CD8-positive, alpha-beta memory T cell (primary cell): ENCODE results near the gene TBCC. TPM values are rescaled to one million over a fixed set of nuclear protein-coding genes. Genes with fewer than 3 reads are reported as not detected.
A peak's percentile ranks its signal among the peaks of the same experiment; 100 is the strongest.
"Not testable (repeated sequence)": the region's sequence is repeated elsewhere in the genome, so short reads cannot be mapped to it uniquely, and the experiment has no call there.

ENCODE experiments used
- CTCF ChIA-PET: fragments of 350-600 bp; sonication (Branson Sonifier 250); formaldehyde crosslinking; loops from one replicate; lab custom pipeline; 2021; ENCODE audit warnings: antibody characterized with exemption; lab: Charles Lee
- POLR2A ChIA-PET: fragments of 350-600 bp; sonication (Branson Sonifier 250); formaldehyde crosslinking; loops from one replicate; lab custom pipeline; 2021; ENCODE audit warnings: antibody characterized with exemption; lab: Charles Lee
- DNase-seq, 5 donors: peaks; one replicate each; pipeline versions ENCODE4 v3.0.0 to v3.0.0-alpha.2; 2020 to 2022; ENCODE audit warnings: mixed read lengths in 1 of 5
- H3K27ac ChIP-seq: one replicate; pipeline ENCODE4 v1.7.0; 2013; ENCODE audit warnings: low read depth, mild to moderate bottlenecking, low read length, moderate library complexity
- H3K27me3 ChIP-seq: 2 replicates; pipeline ENCODE4 v1.7.0; 2013; ENCODE audit warnings: low read length, mild to moderate bottlenecking; ENCODE audit not compliant: insufficient read depth, poor library complexity, severe bottlenecking
- H3K36me3 ChIP-seq: 2 replicates; pipeline ENCODE4 v1.7.0; 2013; ENCODE audit warnings: mild to moderate bottlenecking, low read length, moderate library complexity; ENCODE audit not compliant: insufficient read depth
- H3K4me1 ChIP-seq: 2 replicates; pipeline ENCODE4 v1.7.0; 2013; ENCODE audit warnings: mild to moderate bottlenecking, low read length, moderate library complexity; ENCODE audit not compliant: insufficient read depth
- H3K4me3 ChIP-seq: 2 replicates; pipeline ENCODE4 v1.7.0; 2013; ENCODE audit warnings: mild to moderate bottlenecking, low read length
- H3K9me3 ChIP-seq: 2 replicates; pipeline ENCODE4 v1.7.0; 2013; ENCODE audit warnings: mild to moderate bottlenecking, low read length
- H3K27ac Mint-ChIP-seq, 8 donors: one replicate each; pipeline ENCODE4 v1.8.0; 2020 to 2021; ENCODE audit warnings: mixed read lengths in 8 of 8, mild to moderate bottlenecking in 6 of 8, inconsistent platforms in 3 of 8, moderate library complexity in 3 of 8
- H3K27me3 Mint-ChIP-seq, 2 donors: one replicate each; pipeline ENCODE4 v1.8.0; 2020 to 2021; ENCODE audit warnings: mixed read lengths in 2 of 2, mild to moderate bottlenecking in 1 of 2, moderate library complexity in 1 of 2
- H3K36me3 Mint-ChIP-seq, 3 donors: one replicate each; pipeline ENCODE4 v1.8.0; 2020 to 2021; ENCODE audit warnings: mixed read lengths in 3 of 3, inconsistent platforms in 1 of 3, mild to moderate bottlenecking in 1 of 3
- H3K4me1 Mint-ChIP-seq, 3 donors: one replicate each; pipeline ENCODE4 v1.8.0; 2020 to 2021; ENCODE audit warnings: mixed read lengths in 3 of 3, inconsistent platforms in 1 of 3, mild to moderate bottlenecking in 1 of 3
- H3K4me3 Mint-ChIP-seq, 7 donors: one replicate each; pipeline ENCODE4 v1.8.0; 2020 to 2021; ENCODE audit warnings: mixed read lengths in 7 of 7, mild to moderate bottlenecking in 6 of 7, moderate library complexity in 4 of 7, inconsistent platforms in 2 of 7
- H3K9me3 Mint-ChIP-seq, 5 donors: one replicate each; pipeline ENCODE4 v1.8.0; 2020 to 2022; ENCODE audit warnings: mixed read lengths in 5 of 5, mild to moderate bottlenecking in 3 of 5, moderate library complexity in 2 of 5, inconsistent platforms in 1 of 5
- polyA plus RNA-seq: library from polyadenylated mRNA; unstranded; fragments of 300-500 nt; fragmentation: Illumina TruSeq; gene quantifications from one replicate; pipeline ENCODE4 v1.2.3, GENCODE V29; 2021
- total RNA-seq, 2 experiments: library from RNA; stranded (reverse); gene quantifications; one replicate each; pipeline ENCODE4 v1.2.3, GENCODE V29; 2021

TBCC gene
- total and polyA plus RNA-seq, 3 experiments from 2014 or later, result 24.4 to 109 (median 26.4) TPM

DNA sequence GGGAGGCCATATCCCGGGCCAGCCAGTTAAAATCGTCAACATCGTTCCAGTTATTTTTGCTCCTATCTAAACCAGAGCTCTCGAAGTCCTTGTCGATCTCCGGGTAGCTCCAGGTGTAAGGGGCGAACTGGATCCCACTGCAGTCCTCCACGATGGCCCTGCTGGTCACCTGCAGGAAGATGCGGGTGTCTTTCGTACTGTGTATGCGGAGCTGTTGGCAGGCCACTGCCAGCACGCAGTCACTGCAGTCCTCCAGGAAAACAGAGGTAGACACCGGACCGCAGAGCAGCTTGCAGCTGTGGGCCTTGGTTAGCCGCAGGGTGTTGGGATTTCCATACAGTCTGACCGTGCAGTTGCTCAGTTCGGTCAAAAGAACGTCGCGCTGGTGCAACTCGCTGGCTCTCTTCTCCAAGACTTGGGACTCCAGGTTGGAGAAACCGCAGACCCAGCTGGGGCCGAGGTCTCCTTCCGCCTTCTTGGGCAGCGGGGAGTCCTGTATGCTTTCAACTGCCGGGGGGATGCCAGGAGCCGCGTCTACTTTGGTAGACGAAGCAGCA, 742 bp downstream of the TBCC start:
- Mint-ChIP-seq H3K27ac (peak overlapping the region in 7 of 8 donors; percentile 61 to 100 (median 100)), H3K9me3 (peaks cover 3 to 18% (median 12%) of the 10 kb centered on the region in 5 donors), H3K36me3 (peaks cover 3 to 23% (median 3%) of the 10 kb centered on the region in 3 donors), H3K4me3 (peak overlapping the region; percentile 93 to 100 (median 100)), H3K27me3 (no peaks in the 10 kb centered on the region), H3K4me1 (peaks cover 26 to 45% (median 39%) of the 10 kb centered on the region in 3 donors)
- peak overlapping the region; percentile 99 for H3K27ac ChIP-seq
- peak in 3 of 5 donors; percentile 8 to 63 (median 31) for DNase-seq
- H3K36me3 ChIP-seq, result no peaks in the 10 kb centered on the region
- peaks cover 33% of the 10 kb centered on the region for H3K4me1 ChIP-seq
- no peaks in the 10 kb centered on the region for H3K27me3 ChIP-seq
- H3K4me3 ChIP-seq, result peak overlapping the region; percentile 99
- H3K9me3 ChIP-seq, result no peaks in the 10 kb centered on the region
- POLR2A ChIA-PET, result interaction anchor here (0.7 to 6.6 kb wide), 17 partner anchors 11 to 314 kb away, joined by 3 to 415 read pairs (median 5); partner anchors contain the start of genes BICRAL, KLC4, MRPL2 and PEX6
- CTCF ChIA-PET, result interaction anchor here (0.8 to 5.4 kb wide), 10 partner anchors 16 to 625 kb away, joined by 3 to 65 read pairs (median 7); partner anchors contain the start of genes BICRAL, RPL7L1 and ZNF318

DNA sequence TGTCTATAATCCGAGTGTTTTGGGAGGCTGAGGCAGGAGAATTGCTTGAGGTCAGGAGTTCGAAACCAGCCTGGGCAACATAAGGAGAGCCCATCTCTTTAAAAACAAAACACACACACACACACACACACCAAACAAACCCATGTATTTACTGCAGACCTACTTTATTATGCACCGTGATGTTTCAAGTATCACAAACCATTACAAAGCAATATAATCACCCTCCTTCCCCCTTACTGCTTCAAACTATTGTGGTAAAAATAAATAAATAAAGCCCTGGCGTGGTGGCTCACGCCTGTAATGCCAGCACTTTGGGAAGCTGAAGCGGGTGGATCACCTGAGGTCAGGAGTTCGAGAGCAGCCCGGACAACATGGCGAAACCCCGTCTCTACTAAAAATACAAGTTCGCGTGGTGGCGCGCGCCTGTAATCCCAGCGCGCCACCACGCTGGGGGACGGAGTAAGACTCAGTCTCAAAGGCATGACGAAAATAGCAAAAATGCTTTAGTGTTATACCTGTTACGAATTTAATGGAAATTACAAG, 1.5 kb downstream of the TBCC start:
- Mint-ChIP-seq H3K4me1 (peaks cover 26 to 45% (median 39%) of the 10 kb centered on the region in 3 donors), H3K27ac (peak overlapping the region in 5 of 8 donors; percentile 42 to 100 (median 90)), H3K27me3 (no peaks in the 10 kb centered on the region), H3K4me3 (peak overlapping the region; percentile 93 to 100 (median 100)), H3K36me3 (peaks cover 3 to 23% (median 3%) of the 10 kb centered on the region in 3 donors), H3K9me3 (peaks cover 3 to 18% (median 12%) of the 10 kb centered on the region in 5 donors)
- peak overlapping the region; percentile 99 for H3K27ac ChIP-seq
- CTCF ChIA-PET, result interaction anchor here (1.2 to 5.4 kb wide), 4 partner anchors 15 to 38 kb away, joined by 3 to 65 read pairs (median 34); partner anchors contain the start of gene BICRAL
- peaks cover 33% of the 10 kb centered on the region for H3K4me1 ChIP-seq
- DNase-seq, result no peak
- H3K9me3 ChIP-seq, result no peaks in the 10 kb centered on the region
- POLR2A ChIA-PET, result interaction anchor here (2.8 to 6.6 kb wide), 4 partner anchors 17 to 135 kb away, joined by 24 to 415 read pairs (median 156); partner anchors contain the start of genes BICRAL and RPL7L1
- H3K36me3 ChIP-seq, result no peaks in the 10 kb centered on the region
- H3K27me3 ChIP-seq, result no peaks in the 10 kb centered on the region
- peak overlapping the region; percentile 99 for H3K4me3 ChIP-seq

DNA sequence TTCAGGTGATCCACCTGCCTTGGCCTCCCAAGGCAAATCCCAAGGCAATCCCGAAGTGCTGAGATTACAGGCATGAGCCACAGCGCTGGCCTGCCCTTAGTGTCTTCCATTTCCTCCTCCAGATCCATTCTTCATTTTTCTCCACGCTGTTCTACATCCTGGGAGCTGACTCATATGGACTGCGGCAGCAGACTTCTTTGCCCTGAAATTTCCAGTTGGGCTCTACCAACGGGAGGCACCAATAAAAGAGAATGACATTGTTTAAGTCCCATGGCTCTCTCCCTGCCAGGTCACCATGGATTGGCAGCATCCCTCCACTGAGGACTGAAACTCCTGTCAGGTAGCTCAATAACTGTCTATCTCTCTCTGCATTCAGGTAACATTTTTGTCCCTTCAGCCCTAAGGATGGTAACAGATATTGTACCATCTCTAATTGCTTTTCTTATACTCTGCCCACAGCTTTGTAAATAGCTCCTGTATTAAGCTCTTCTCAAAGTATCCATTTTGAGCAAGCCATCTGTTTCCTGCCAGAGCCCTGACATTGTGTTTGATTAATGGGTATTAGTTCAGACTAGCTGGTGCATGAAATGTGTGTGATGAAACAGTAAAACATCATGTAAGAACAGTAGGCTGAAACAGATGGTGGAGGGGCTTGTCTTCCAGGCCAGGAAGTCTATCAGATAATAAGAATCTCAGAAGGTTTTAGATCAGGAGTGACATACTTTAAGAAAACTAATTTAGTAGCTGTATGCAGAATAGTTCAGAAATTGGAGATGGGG, 3.6 kb downstream of the TBCC start:
- H3K4me3 Mint-ChIP-seq, result peak overlapping the region; percentile 5 to 85 (median 20)

DNA sequence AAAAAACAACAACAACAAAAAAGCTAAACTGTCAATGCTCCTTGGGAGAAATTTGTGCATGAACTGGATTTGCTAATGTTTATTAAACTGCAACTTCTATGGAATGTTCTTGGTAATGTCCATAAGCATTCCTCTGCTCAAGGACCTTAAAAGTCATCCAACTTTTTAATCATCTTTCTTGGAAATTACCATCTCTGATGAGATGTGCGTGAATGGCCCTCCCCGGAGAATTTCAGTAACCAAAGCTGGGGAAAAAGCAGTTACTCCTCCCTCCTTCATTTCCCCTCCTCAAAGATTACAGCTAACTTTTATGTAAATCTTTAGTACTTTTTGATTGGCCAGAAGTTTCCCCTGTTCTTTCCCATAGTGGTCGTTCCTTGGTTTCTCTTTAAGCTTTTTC, 5.2 kb downstream of the TBCC start:
- no peaks in the 10 kb centered on the region for H3K36me3 ChIP-seq
- H3K27ac Mint-ChIP-seq, result peak overlapping the region in 2 of 8 donors; percentile 19 to 21
- ChIA-PET CTCF (interaction anchor here (1.2 to 3.3 kb wide), 3 partner anchors 10 to 139 kb away, joined by 3 to 14 read pairs (median 5); partner anchors contain the start of gene RPL7L1), POLR2A (interaction anchor here (0.7 kb wide), 1 partner anchor 30 kb away, joined by 4 read pairs; no protein-coding TSS in a partner anchor)
- peaks cover under 1 to 6% (median 1%) of the 10 kb centered on the region in 3 donors for H3K36me3 Mint-ChIP-seq
- no peak overlapping the region for H3K4me3 ChIP-seq
- DNase-seq, result no peak
- H3K27ac ChIP-seq, result no peak overlapping the region
- H3K9me3 Mint-ChIP-seq, result peaks cover under 1 to 16% (median 9%) of the 10 kb centered on the region in 5 donors
- no peaks in the 10 kb centered on the region for H3K27me3 ChIP-seq
- H3K27me3 Mint-ChIP-seq, result peaks cover 0 to 1% of the 10 kb centered on the region in 2 donors
- peak overlapping the region in 1 of 7 donors; percentile 48 for H3K4me3 Mint-ChIP-seq
- peaks cover 7 to 21% (median 18%) of the 10 kb centered on the region in 3 donors for H3K4me1 Mint-ChIP-seq
- H3K4me1 ChIP-seq, result peaks cover 12% of the 10 kb centered on the region
- no peaks in the 10 kb centered on the region for H3K9me3 ChIP-seq

More for the DNA sequence above, 3.6 kb downstream of the TBCC start:
- ChIA-PET CTCF (interaction anchor here (1.3 to 3.3 kb wide), 4 partner anchors 11 to 40 kb away, joined by 3 to 14 read pairs (median 4); no protein-coding TSS in a partner anchor), POLR2A (interaction anchor here (0.6 to 1.6 kb wide), 4 partner anchors 23 to 137 kb away, joined by 4 to 8 read pairs (median 4); partner anchors contain the start of genes BICRAL and RPL7L1)
- Mint-ChIP-seq H3K4me1 (peaks cover 10 to 26% (median 22%) of the 10 kb centered on the region in 3 donors), H3K9me3 (peaks cover 3 to 18% (median 12%) of the 10 kb centered on the region in 5 donors), H3K27me3 (no peaks in the 10 kb centered on the region), H3K36me3 (peaks cover 3 to 15% (median 3%) of the 10 kb centered on the region in 3 donors), H3K27ac (peak overlapping the region in 7 of 8 donors; percentile 5 to 66 (median 23))
- H3K27ac ChIP-seq, result no peak overlapping the region
- DNase-seq, result no peak
- no peaks in the 10 kb centered on the region for H3K9me3 ChIP-seq
- H3K4me3 ChIP-seq, result no peak overlapping the region
- peaks cover 13% of the 10 kb centered on the region for H3K4me1 ChIP-seq
- no peaks in the 10 kb centered on the region for H3K27me3 ChIP-seq
- H3K36me3 ChIP-seq, result no peaks in the 10 kb centered on the region

DNA sequence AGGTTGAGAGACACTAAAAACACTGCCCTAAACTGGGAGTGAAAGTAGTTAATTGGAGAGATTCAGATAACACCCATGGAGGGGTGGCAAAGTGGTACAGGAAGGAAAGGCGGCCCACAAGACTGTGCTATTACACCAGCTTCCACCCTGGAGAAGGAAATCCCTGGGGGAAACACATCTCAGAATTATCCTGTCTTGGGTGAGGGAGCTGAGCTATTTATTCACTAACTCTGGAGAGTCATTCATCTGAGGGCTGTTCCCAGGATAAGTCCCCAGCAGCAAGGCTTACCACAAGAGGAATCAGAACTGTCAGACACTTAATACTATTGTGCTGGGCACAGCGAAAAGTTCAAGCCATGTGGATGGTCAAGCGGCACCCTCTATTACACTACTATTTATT, 9.9 kb downstream of the TBCC start:
- H3K27ac Mint-ChIP-seq, result peak overlapping the region in 1 of 8 donors; percentile 43
- CTCF ChIA-PET, result no interaction called here

DNA sequence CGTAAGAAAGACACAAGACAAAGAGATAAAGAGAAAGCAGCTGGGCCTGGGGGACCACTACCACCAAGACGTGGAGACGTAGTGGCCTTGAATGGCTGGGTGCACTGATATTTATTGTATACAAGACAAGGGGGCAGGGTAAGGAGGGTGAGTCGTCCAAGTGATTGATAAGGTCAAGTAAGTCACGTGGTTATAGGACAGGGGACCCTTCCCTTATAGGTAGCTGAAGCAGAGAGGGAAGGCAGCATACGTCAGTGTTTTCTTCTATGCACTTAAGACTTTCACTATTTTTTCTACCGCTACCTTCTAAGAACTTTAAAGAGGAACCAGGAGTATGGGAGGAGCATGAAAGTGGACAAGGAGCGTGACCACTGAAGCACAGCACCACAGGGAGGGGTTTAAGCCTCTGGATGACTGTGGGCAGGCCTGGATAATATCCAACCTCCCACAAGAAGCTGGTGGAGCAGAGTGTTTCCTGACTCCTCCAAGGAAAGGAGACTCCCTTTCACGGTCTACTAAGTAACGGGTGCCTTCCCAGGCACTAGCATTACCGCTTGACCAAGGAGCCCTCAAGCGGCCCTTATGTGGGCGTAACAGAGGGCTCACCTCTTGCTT, 11.9 kb downstream of the TBCC start:
- H3K27me3 ChIP-seq, H3K27ac Mint-ChIP-seq, H3K4me1 ChIP-seq, H3K36me3 Mint-ChIP-seq, H3K27ac ChIP-seq, H3K36me3 ChIP-seq, H3K27me3 Mint-ChIP-seq, H3K4me1 Mint-ChIP-seq, H3K4me3 Mint-ChIP-seq, H3K4me3 ChIP-seq, H3K9me3 ChIP-seq, DNase-seq, H3K9me3 Mint-ChIP-seq: not testable (repeated sequence)
- ChIA-PET POLR2A (interaction anchor here (0.7 kb wide), 1 partner anchor 12 kb away, joined by 3 read pairs; the partner anchor contains the start of gene TBCC), CTCF (interaction anchor here (1.3 kb wide), 1 partner anchor 41 kb away, joined by 3 read pairs; no protein-coding TSS in a partner anchor)

More for the DNA sequence above, 9.9 kb downstream of the TBCC start:
- Mint-ChIP-seq H3K4me3 (no peak overlapping the region), H3K9me3 (no peaks in the 10 kb centered on the region), H3K27me3 (peaks cover 0 to 3% of the 10 kb centered on the region in 2 donors), H3K4me1 (no peaks in the 10 kb centered on the region), H3K36me3 (no peaks in the 10 kb centered on the region)
- Histone ChIP-seq H3K36me3 (no peaks in the 10 kb centered on the region), H3K4me1 (no peaks in the 10 kb centered on the region), H3K4me3 (no peak overlapping the region), H3K9me3 (no peaks in the 10 kb centered on the region), H3K27me3 (no peaks in the 10 kb centered on the region), H3K27ac (no peak overlapping the region)
- DNase-seq, result no peak
- POLR2A ChIA-PET, result no interaction called here

DNA sequence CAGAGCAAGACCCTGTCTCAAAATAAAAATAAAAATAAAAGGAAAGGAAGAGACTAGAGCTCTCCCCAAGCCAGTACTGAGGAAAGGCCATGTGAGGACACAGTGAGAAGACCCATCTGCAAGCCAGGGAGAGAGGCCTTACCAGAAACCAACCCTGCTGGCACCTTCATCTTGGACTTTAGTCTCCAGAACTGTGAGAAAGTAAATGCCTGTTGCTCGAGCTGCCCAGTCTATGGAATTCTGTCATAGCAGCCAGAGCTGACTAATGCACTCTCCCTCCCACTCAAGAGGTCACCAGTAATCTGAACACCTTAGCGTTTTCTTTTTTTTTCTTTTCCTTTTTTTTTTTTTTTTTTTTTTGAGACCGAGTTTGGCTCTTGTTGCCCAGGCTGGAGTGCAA, 16.2 kb downstream of the TBCC start:
- Mint-ChIP-seq H3K4me3 (no peak overlapping the region), H3K4me1 (peaks cover 19 to 23% (median 20%) of the 10 kb centered on the region in 3 donors), H3K27ac (no peak overlapping the region), H3K9me3 (no peaks in the 10 kb centered on the region), H3K36me3 (no peaks in the 10 kb centered on the region), H3K27me3 (peaks cover 0 to 1% of the 10 kb centered on the region in 2 donors)
- DNase-seq, result no peak
- Histone ChIP-seq H3K27ac (no peak overlapping the region), H3K36me3 (no peaks in the 10 kb centered on the region), H3K9me3 (no peaks in the 10 kb centered on the region), H3K27me3 (no peaks in the 10 kb centered on the region), H3K4me3 (no peak overlapping the region), H3K4me1 (peaks cover 15% of the 10 kb centered on the region)
- ChIA-PET POLR2A (interaction anchor here (1.8 kb wide), 1 partner anchor 16 kb away, joined by 7 read pairs; the partner anchor contains the start of gene TBCC), CTCF (interaction anchor here (0.8 to 2.6 kb wide), 3 partner anchors 12 to 68 kb away, joined by 3 to 14 read pairs (median 4); no protein-coding TSS in a partner anchor)
